ENCODE results near the gene NDUFAF8.

The NDUFAF8 gene

DNA sequence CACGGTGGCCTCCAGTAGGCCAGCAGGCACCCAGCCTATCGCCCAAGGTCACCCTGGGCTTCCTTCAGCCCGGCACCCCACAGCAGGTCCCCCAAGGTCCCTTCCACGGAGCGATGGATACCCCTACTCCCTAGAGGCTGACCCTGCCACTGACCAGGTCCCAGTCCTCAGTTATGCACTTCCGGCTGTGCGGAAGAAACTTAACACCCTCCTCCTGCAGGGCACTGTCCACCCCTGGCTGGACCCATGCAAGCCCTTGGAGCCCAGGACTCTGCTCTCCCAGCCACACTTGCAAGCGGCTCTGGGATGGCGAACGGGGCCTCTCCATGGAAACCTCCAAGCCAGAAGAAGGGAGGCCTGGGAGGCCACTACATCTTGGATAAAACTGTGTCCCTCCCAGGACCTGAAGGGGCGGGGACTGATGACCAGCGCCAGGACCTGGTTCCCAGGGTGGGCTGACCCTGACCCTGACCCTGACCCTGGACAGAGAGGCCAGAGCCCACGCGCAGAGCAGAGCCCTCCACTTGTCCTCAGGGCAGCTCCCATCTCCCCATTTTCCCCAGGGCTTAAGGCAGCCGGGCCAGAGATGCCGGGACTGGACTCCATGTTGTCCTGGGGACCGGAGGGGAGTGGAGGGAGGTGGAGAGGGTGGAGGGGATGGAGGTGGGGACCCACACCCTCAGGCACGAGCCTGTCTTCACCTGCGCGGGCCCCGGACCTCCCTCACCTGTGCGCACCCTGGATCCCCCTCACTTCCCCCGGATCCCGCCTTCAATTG is 17.1 kb upstream of the NDUFAF8 start:
- H3K27ac ChIP-seq (ENCODE audit: extremely low read depth, low read depth, low read length), result peak overlapping the region; percentile 78; the same call in 1 of the 2 replicates
- ChIA-PET POLR2A (interaction anchor here (0.8 to 1.4 kb wide), 22 partner anchors 12 to 767 kb away, joined by 3 to 55 read pairs (median 4); partner anchors contain the start of genes ARL16, BAHCC1, CCDC137 and HGS), CTCF (interaction anchor here (0.6 to 1.0 kb wide), 4 partner anchors 11 to 204 kb away, joined by 3 read pairs; no protein-coding TSS in a partner anchor)
- TF ChIP-seq SALL2 (tag by site-specific recombination; IDR thresholded peaks at IDR 0.05; ENCODE audit: borderline replicate concordance) (no peak), ZNF561 (tag by site-specific recombination; IDR thresholded peaks at IDR 0.05; ENCODE audit: borderline replicate concordance) (no peak), KLF1 (tag by site-specific recombination; IDR thresholded peaks at IDR 0.05) (0 out of 2 replicates have a peak, but pooled peaks have one; percentile 8), ZNF514 (tag by site-specific recombination; IDR thresholded peaks at IDR 0.05) (no peak), SP7 (tag by site-specific recombination; IDR thresholded peaks at IDR 0.05) (no peak), ZEB2 (tag by site-specific recombination; IDR thresholded peaks at IDR 0.05) (no peak), SP2 (tag by site-specific recombination; IDR thresholded peaks at IDR 0.05) (peak; percentile 34; the same call in 1 of the 2 replicates), ZBTB7A (tag by site-specific recombination; IDR thresholded peaks at IDR 0.05; ENCODE audit: low read depth) (0 out of 2 replicates have a peak, but pooled peaks have one; percentile 68), EGR2 (tag by site-specific recombination; IDR thresholded peaks at IDR 0.05; ENCODE audit: low read depth) (peak; percentile 25)
- TF ChIP-seq, protein P1, sequence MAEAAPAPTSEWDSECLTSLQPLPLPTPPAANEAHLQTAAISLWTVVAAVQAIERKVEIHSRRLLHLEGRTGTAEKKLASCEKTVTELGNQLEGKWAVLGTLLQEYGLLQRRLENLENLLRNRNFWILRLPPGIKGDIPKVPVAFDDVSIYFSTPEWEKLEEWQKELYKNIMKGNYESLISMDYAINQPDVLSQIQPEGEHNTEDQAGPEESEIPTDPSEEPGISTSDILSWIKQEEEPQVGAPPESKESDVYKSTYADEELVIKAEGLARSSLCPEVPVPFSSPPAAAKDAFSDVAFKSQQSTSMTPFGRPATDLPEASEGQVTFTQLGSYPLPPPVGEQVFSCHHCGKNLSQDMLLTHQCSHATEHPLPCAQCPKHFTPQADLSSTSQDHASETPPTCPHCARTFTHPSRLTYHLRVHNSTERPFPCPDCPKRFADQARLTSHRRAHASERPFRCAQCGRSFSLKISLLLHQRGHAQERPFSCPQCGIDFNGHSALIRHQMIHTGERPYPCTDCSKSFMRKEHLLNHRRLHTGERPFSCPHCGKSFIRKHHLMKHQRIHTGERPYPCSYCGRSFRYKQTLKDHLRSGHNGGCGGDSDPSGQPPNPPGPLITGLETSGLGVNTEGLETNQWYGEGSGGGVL (tag by site-specific recombination; IDR thresholded peaks at IDR 0.05), result peak; percentile 79
- no peaks in the 10 kb centered on the region for H3K9me3 ChIP-seq (ENCODE audit: control insufficient read depth, insufficient read depth, low read depth, low read length)
- peaks cover 13% of the 10 kb centered on the region for H3K4me1 ChIP-seq (ENCODE audit: control insufficient read depth, insufficient read depth, low read length)
- H3K4me3 ChIP-seq (ENCODE audit: low read depth, low read length), result peak overlapping the region; percentile 86
- peaks cover 0 to 28% of the 10 kb centered on the region in 2 experiments; a peak in 2 of 3 replicates for H3K36me3 ChIP-seq (ENCODE audit: control insufficient read depth in 2 of 2, insufficient read depth in 1 of 2, low read length in 2 of 2)

- Histone ChIP-seq H3K9me3 (ENCODE audit: control insufficient read depth, insufficient read depth, low read depth, low read length) (no peaks in the 10 kb centered on the region), H3K27ac (ENCODE audit: extremely low read depth, low read depth, low read length) (peak overlapping the region; percentile 78; the same call in 1 of the 2 replicates), H3K4me3 (ENCODE audit: low read depth, low read length) (peak overlapping the region; percentile 86), H3K36me3 (ENCODE audit: control insufficient read depth in 2 of 2, insufficient read depth in 1 of 2, low read length in 2 of 2) (peaks cover 0 to 23% of the 10 kb centered on the region in 2 experiments; a peak in 2 of 3 replicates), H3K4me1 (ENCODE audit: control insufficient read depth, insufficient read depth, low read length) (peaks cover 13% of the 10 kb centered on the region)
- ChIA-PET POLR2A (interaction anchor here (0.6 to 1.3 kb wide), 31 partner anchors 9 to 768 kb away, joined by 3 to 55 read pairs (median 4); partner anchors contain the start of genes ARL16, BAHCC1, CCDC137 and HGS), CTCF (interaction anchor here (0.6 to 1.0 kb wide), 3 partner anchors 10 to 205 kb away, joined by 3 read pairs; no protein-coding TSS in a partner anchor)
- TF ChIP-seq ZNF449 (tag by site-specific recombination; IDR thresholded peaks at IDR 0.05) (0 out of 2 replicates have a peak, but pooled peaks have one; percentile 15), ZNF23 (tag by site-specific recombination; IDR thresholded peaks at IDR 0.05; ENCODE audit: borderline replicate concordance) (no peak), ZBTB49 (tag by site-specific recombination; IDR thresholded peaks at IDR 0.05; ENCODE audit: low read depth) (no peak), ZNF10 (tag by site-specific recombination; IDR thresholded peaks at IDR 0.05) (no peak), ZSCAN23 (tag by site-specific recombination; IDR thresholded peaks at IDR 0.05) (no peak), YY1 (tag by site-specific recombination; IDR thresholded peaks at IDR 0.05) (no peak), PRDM10 (tag by site-specific recombination; IDR thresholded peaks at IDR 0.05) (no peak), ZNF677 (tag by site-specific recombination; IDR thresholded peaks at IDR 0.05) (0 out of 2 replicates have a peak, but pooled peaks have one; percentile 12), ZNF391 (tag by site-specific recombination; IDR thresholded peaks at IDR 0.05; ENCODE audit: borderline replicate concordance, low read depth) (peak; percentile 53; the same call in 1 of the 2 replicates), HOXD13 (CRISPR knock-in tag; IDR thresholded peaks at IDR 0.05; ENCODE audit: borderline replicate concordance) (no peak), REPIN1 (tag by site-specific recombination; IDR thresholded peaks at IDR 0.05; ENCODE audit: low read depth) (peak; percentile 30; the same call in 1 of the 2 replicates), ZNF654 (tag by site-specific recombination; IDR thresholded peaks at IDR 0.05; ENCODE audit: low read depth) (no peak)
These were observed 16.6 kb upstream of the NDUFAF8 start for GRCh38 chr17:81222620-81222905.

All from HEK293 (cell line).